Smooth muscle cell (in vitro differentiated cells): ENCODE data around the gene ITGB3BP. TPM values are rescaled to one million over a fixed set of nuclear protein-coding genes. Genes with fewer than 3 reads are reported as not detected.

Experiments
- DNase-seq: peaks from one replicate; lab custom pipeline; 2025; ENCODE audit not compliant: unreplicated experiment; lab: John Stamatoyannopoulos, UW
- H2AFZ ChIP-seq: fragments of 200-600 bp; sonication (generic); 2 replicates; pipeline ENCODE4 v1.6.0; 2016; ENCODE audit warnings: antibody characterized with exemption, low read depth, mild to moderate bottlenecking
- H3F3A ChIP-seq: fragments of 200-600 bp; sonication (generic); 2 replicates; pipeline ENCODE4 v1.6.0; 2017; ENCODE audit warnings: antibody characterized with exemption, low read depth
- H3K27ac ChIP-seq: fragments of 200-600 bp; sonication (generic); 2 replicates; pipeline ENCODE4 v1.5.1; 2016; ENCODE audit warnings: low read depth, mild to moderate bottlenecking
- H3K27me3 ChIP-seq: fragments of 200-600 bp; sonication (generic); 2 replicates; pipeline ENCODE4 v1.6.1; 2016; ENCODE audit warnings: low read depth, mild to moderate bottlenecking
- H3K36me3 ChIP-seq: fragments of 200-600 bp; sonication (generic); 2 replicates; pipeline ENCODE4 v1.5.1; 2016; ENCODE audit warnings: low read depth
- H3K4me1 ChIP-seq: fragments of 200-600 bp; sonication (generic); 2 replicates; pipeline ENCODE4 v1.5.1; 2016; ENCODE audit warnings: low read depth
- H3K4me2 ChIP-seq: fragments of 200-600 bp; sonication (generic); 2 replicates; pipeline ENCODE4 v1.6.0; 2016; ENCODE audit warnings: mild to moderate bottlenecking
- H3K4me3 ChIP-seq: fragments of 200-600 bp; sonication (generic); 2 replicates; pipeline ENCODE4 v1.5.1; 2016; ENCODE audit warnings: mild to moderate bottlenecking
- H3K79me2 ChIP-seq: fragments of 200-600 bp; sonication (generic); 2 replicates; pipeline ENCODE4 v1.6.0; 2016; ENCODE audit warnings: low read depth, mild to moderate bottlenecking
- H3K9ac ChIP-seq: fragments of 200-600 bp; sonication (generic); 2 replicates; pipeline ENCODE4 v1.6.0; 2016; ENCODE audit warnings: low read depth
- H3K9me3 ChIP-seq: fragments of 200-600 bp; sonication (generic); replicated peaks from 2 replicates; pipeline ENCODE4 v1.5.1; 2016; ENCODE audit warnings: low read depth
- H4K20me1 ChIP-seq: fragments of 200-600 bp; sonication (generic); 2 replicates; pipeline ENCODE4 v1.6.0; 2016; ENCODE audit warnings: low read depth
- CTCF ChIP-seq: fragments of 200-600 bp; sonication (generic); IDR thresholded peaks from 2 replicates; pipeline ENCODE4 v1.5.1; 2017; ENCODE audit warnings: borderline replicate concordance, mild to moderate bottlenecking, antibody characterized with exemption; ENCODE audit not compliant: insufficient read depth, poor library complexity, severe bottlenecking
- WGBS: methylation state at CpG from one replicate; pipeline ENCODE4 v1.1.7; 2016; ENCODE audit warnings: low lambda C conversion rate; 5-methylcytosine and 5-hydroxymethylcytosine counted together
- polyA plus RNA-seq: library from polyadenylated mRNA; unstranded; fragments of >200 nt; fragmentation: Nextera tagmentation; extraction: Ambion mirVana; gene quantifications from 2 replicates; pipeline ENCODE4 v1.2.1, GENCODE V29; 2016
- total RNA-seq: library from RNA; depleted of rRNA; stranded (reverse); fragments of >200 nt; gene quantifications from 2 replicates; pipeline ENCODE4 v1.2.3, GENCODE V29; 2014

The ITGB3BP gene
- total and polyA plus RNA-seq, 2 experiments from 2014 or later = 27.7 to 35.5 TPM

GRCh38 chr1:63501256-63501655 lies 21.8 kb downstream of the ITGB3BP start:
- Histone ChIP-seq H3K9me3 (no peaks in the 10 kb centered on the region), H2AFZ (no peak overlapping the region), H3K4me1 (no peaks in the 10 kb centered on the region), H3K9ac (no peak overlapping the region), H3K4me3 (no peak overlapping the region), H3K36me3 (no peaks in the 10 kb centered on the region), H3K27ac (no peak overlapping the region), H3K27me3 (no peaks in the 10 kb centered on the region), H3K79me2 (no peaks in the 10 kb centered on the region), H4K20me1 (no peaks in the 10 kb centered on the region), H3F3A (no peaks in the 10 kb centered on the region), H3K4me2 (no peak overlapping the region)
- no peak for TF ChIP-seq CTCF
- no peak for DNase-seq
- WGBS = 97% methylated on average over 3 of the region's 3 CpGs

GRCh38 chr1:63498106-63498505 lies 24.9 kb downstream of the ITGB3BP start:
- no peak for DNase-seq
- Histone ChIP-seq H3F3A (no peaks in the 10 kb centered on the region), H3K27ac (no peak overlapping the region), H3K79me2 (no peaks in the 10 kb centered on the region), H4K20me1 (no peaks in the 10 kb centered on the region), H3K4me3 (no peak overlapping the region), H2AFZ (no peak overlapping the region), H3K4me2 (no peak overlapping the region), H3K9ac (no peak overlapping the region), H3K27me3 (no peaks in the 10 kb centered on the region), H3K4me1 (no peaks in the 10 kb centered on the region), H3K9me3 (no peaks in the 10 kb centered on the region), H3K36me3 (no peaks in the 10 kb centered on the region)
- TF ChIP-seq CTCF = no peak
- 46% methylated on average over 1 of the region's 1 CpG for WGBS

GRCh38 chr1:63497577-63497976 lies 25.4 kb downstream of the ITGB3BP start:
- no peak overlapping the region for H3K27ac ChIP-seq
- no peaks in the 10 kb centered on the region for H3F3A ChIP-seq
- H3K36me3 ChIP-seq = no peaks in the 10 kb centered on the region
- no peak overlapping the region for H3K9ac ChIP-seq
- H3K4me2 ChIP-seq = no peak overlapping the region
- no peaks in the 10 kb centered on the region for H4K20me1 ChIP-seq
- no peak for TF ChIP-seq CTCF
- H2AFZ ChIP-seq = no peak overlapping the region
- H3K4me1 ChIP-seq = peaks cover 3% of the 10 kb centered on the region
- H3K27me3 ChIP-seq = no peaks in the 10 kb centered on the region
- no peaks in the 10 kb centered on the region for H3K79me2 ChIP-seq
- 88% methylated on average over 2 of the region's 2 CpGs for WGBS
- no peak for DNase-seq
- H3K9me3 ChIP-seq = no peaks in the 10 kb centered on the region
- no peak overlapping the region for H3K4me3 ChIP-seq

- no peaks in the 10 kb centered on the region for H3K9me3 ChIP-seq
- no peak overlapping the region for H2AFZ ChIP-seq
- no peaks in the 10 kb centered on the region for H3F3A ChIP-seq
- H3K79me2 ChIP-seq = no peaks in the 10 kb centered on the region
- no peak overlapping the region for H3K9ac ChIP-seq
- no peaks in the 10 kb centered on the region for H3K27me3 ChIP-seq
- H3K4me3 ChIP-seq = no peak overlapping the region
- no peaks in the 10 kb centered on the region for H4K20me1 ChIP-seq
- no peaks in the 10 kb centered on the region for H3K36me3 ChIP-seq
- H3K27ac ChIP-seq = no peak overlapping the region
- 86% methylated on average over 8 of the region's 8 CpGs for WGBS
- no peak for DNase-seq
- no peak for TF ChIP-seq CTCF
- peaks cover 4% of the 10 kb centered on the region for H3K4me1 ChIP-seq
- no peak overlapping the region for H3K4me2 ChIP-seq
These were observed 35.5 kb downstream of the ITGB3BP start for GRCh38 chr1:63487336-63488065.
